Neural progenitor cell (in vitro differentiated cells): ENCODE data around the gene BBX. TPM values are rescaled to one million over a fixed set of nuclear protein-coding genes. Genes with fewer than 3 reads are reported as not detected.

Experiments used
- DNase-seq: peaks from one replicate; pipeline ENCODE4 v3.0.0-alpha.2; 2016; ENCODE audit warnings: low spot score
- H2AFZ ChIP-seq: fragments of 200-600 bp; sonication (generic); replicated peaks from 2 replicates; pipeline ENCODE4 v1.6.1; 2016; ENCODE audit warnings: antibody characterized with exemption
- H3F3A ChIP-seq: fragments of 200-600 bp; sonication (generic); 2 replicates; pipeline ENCODE4 v1.6.1; 2016; ENCODE audit warnings: antibody characterized with exemption, low read depth
- H3K27ac ChIP-seq: fragments of 200-600 bp; sonication (generic); 2 replicates; pipeline ENCODE4 v1.5.1; 2016; ENCODE audit warnings: mild to moderate bottlenecking
- H3K27me3 ChIP-seq: fragments of 200-600 bp; sonication (generic); 2 replicates; pipeline ENCODE4 v1.6.1; 2016; ENCODE audit warnings: mild to moderate bottlenecking, moderate library complexity
- H3K36me3 ChIP-seq: fragments of 200-600 bp; sonication (generic); 2 replicates; pipeline ENCODE4 v1.5.1; 2016
- H3K4me1 ChIP-seq: fragments of 200-600 bp; sonication (generic); 2 replicates; pipeline ENCODE4 v1.6.1; 2016; ENCODE audit warnings: mixed run types
- H3K4me2 ChIP-seq: fragments of 200-600 bp; sonication (generic); 2 replicates; pipeline ENCODE4 v1.6.1; 2016
- H3K4me3 ChIP-seq: fragments of 200-600 bp; sonication (generic); 2 replicates; pipeline ENCODE4 v1.5.1; 2016
- H3K79me2 ChIP-seq: fragments of 200-600 bp; sonication (generic); 2 replicates; pipeline ENCODE4 v1.6.1; 2016; ENCODE audit warnings: low read depth
- H3K9ac ChIP-seq: fragments of 200-600 bp; sonication (generic); 2 replicates; pipeline ENCODE4 v1.6.1; 2016
- H3K9me3 ChIP-seq: fragments of 200-600 bp; sonication (generic); 2 replicates; pipeline ENCODE4 v1.5.1; 2016; ENCODE audit warnings: low read depth
- H4K20me1 ChIP-seq: fragments of 200-600 bp; sonication (generic); 2 replicates; pipeline ENCODE4 v1.6.1; 2016; ENCODE audit warnings: low read depth
- H3K27ac Mint-ChIP-seq: 3 replicates; pipeline ENCODE4 v1.8.0; 2021; ENCODE audit warnings: mixed read lengths
- H3K27me3 Mint-ChIP-seq: 2 replicates; pipeline ENCODE4 v1.8.0; 2022; ENCODE audit warnings: low read depth, mild to moderate bottlenecking, inconsistent platforms, moderate library complexity, mixed read lengths; ENCODE audit not compliant: insufficient read depth
- H3K36me3 Mint-ChIP-seq: 3 replicates; pipeline ENCODE4 v1.8.0; 2021; ENCODE audit warnings: mixed read lengths
- H3K4me1 Mint-ChIP-seq: 3 replicates; pipeline ENCODE4 v1.8.0; 2021; ENCODE audit warnings: mixed read lengths
- H3K4me3 Mint-ChIP-seq: 3 replicates; pipeline ENCODE4 v1.8.0; 2021; ENCODE audit warnings: mild to moderate bottlenecking, moderate library complexity, mixed read lengths
- H3K9me3 Mint-ChIP-seq: 3 replicates; pipeline ENCODE4 v1.8.0; 2020; ENCODE audit warnings: mixed read lengths
- CTCF ChIP-seq: fragments of 200-600 bp; sonication (generic); IDR thresholded peaks from 2 replicates; pipeline ENCODE4 v1.5.1; 2017; ENCODE audit warnings: antibody characterized with exemption, mild to moderate bottlenecking
- EZH2 ChIP-seq: fragments of 200-600 bp; sonication (generic); IDR thresholded peaks from 2 replicates; pipeline ENCODE4 v1.6.1; 2017; ENCODE audit warnings: antibody characterized with exemption, mild to moderate bottlenecking, moderate library complexity
- EZH2phosphoT487 ChIP-seq: fragments of 200-600 bp; sonication (generic); IDR thresholded peaks from 2 replicates; pipeline ENCODE4 v1.6.1; 2017; ENCODE audit warnings: antibody characterized with exemption
- total RNA-seq: library from RNA; depleted of rRNA; stranded (reverse); fragments of >200 nt; gene quantifications from 2 replicates; pipeline ENCODE4 v1.2.3, GENCODE V29; 2015; ENCODE audit warnings: low replicate concordance

Gene BBX
- total RNA-seq, 1 donor from 2014 or later = 110 TPM

- H4K20me1 ChIP-seq = peaks cover 27% of the 10 kb centered on the region
- H3F3A ChIP-seq = peaks cover 4% of the 10 kb centered on the region
- Mint-ChIP-seq H3K27ac (no peak overlapping the region), H3K4me1 (peaks cover 16% of the 10 kb centered on the region), H3K36me3 (peaks cover 3% of the 10 kb centered on the region), H3K27me3 (no peaks in the 10 kb centered on the region), H3K9me3 (peaks cover 2% of the 10 kb centered on the region), H3K4me3 (no peak overlapping the region)
- H3K4me1 ChIP-seq = no peaks in the 10 kb centered on the region
- no peak overlapping the region for H3K27ac ChIP-seq
- no peak overlapping the region for H2AFZ ChIP-seq
- no peak overlapping the region for H3K9ac ChIP-seq
- DNase-seq = no peak
- TF ChIP-seq EZH2phosphoT487 (no peak), EZH2 (no peak), CTCF (no peak)
- no peaks in the 10 kb centered on the region for H3K36me3 ChIP-seq
- H3K4me2 ChIP-seq = no peak overlapping the region
- no peaks in the 10 kb centered on the region for H3K27me3 ChIP-seq
- H3K9me3 ChIP-seq = no peaks in the 10 kb centered on the region
- H3K79me2 ChIP-seq = peaks cover 33% of the 10 kb centered on the region
- no peak overlapping the region for H3K4me3 ChIP-seq
Measured at GRCh38 chr3:107685383-107685782, 162.6 kb downstream of the BBX start.

- Histone ChIP-seq H3K4me3 (no peak overlapping the region), H3K36me3 (no peaks in the 10 kb centered on the region), H3K4me1 (no peaks in the 10 kb centered on the region), H3K27ac (no peak overlapping the region), H3K9me3 (no peaks in the 10 kb centered on the region), H2AFZ (no peak overlapping the region), H3K27me3 (no peaks in the 10 kb centered on the region), H3F3A (peaks cover 4% of the 10 kb centered on the region), H4K20me1 (peaks cover 34% of the 10 kb centered on the region), H3K9ac (no peak overlapping the region), H3K4me2 (no peak overlapping the region), H3K79me2 (peaks cover 41% of the 10 kb centered on the region)
- peaks cover 2% of the 10 kb centered on the region for H3K9me3 Mint-ChIP-seq
- H3K4me3 Mint-ChIP-seq = no peak overlapping the region
- H3K27me3 Mint-ChIP-seq = peaks cover 2% of the 10 kb centered on the region
- H3K27ac Mint-ChIP-seq = no peak overlapping the region
- peaks cover 2% of the 10 kb centered on the region for H3K36me3 Mint-ChIP-seq
- TF ChIP-seq CTCF = no peak
- TF ChIP-seq EZH2phosphoT487 = no peak
- TF ChIP-seq EZH2 = no peak
- H3K4me1 Mint-ChIP-seq = peaks cover 16% of the 10 kb centered on the region
- DNase-seq = no peak
Measured at GRCh38 chr3:107687056-107687581, 164.4 kb downstream of the BBX start.

- H3K36me3 Mint-ChIP-seq = peaks cover 2% of the 10 kb centered on the region
- Histone ChIP-seq H4K20me1 (peaks cover 22% of the 10 kb centered on the region), H3K36me3 (no peaks in the 10 kb centered on the region), H3K27ac (no peak overlapping the region), H3F3A (peaks cover 4% of the 10 kb centered on the region), H2AFZ (no peak overlapping the region), H3K27me3 (no peaks in the 10 kb centered on the region), H3K4me2 (no peak overlapping the region), H3K79me2 (peaks cover 34% of the 10 kb centered on the region), H3K4me3 (no peak overlapping the region), H3K4me1 (no peaks in the 10 kb centered on the region), H3K9me3 (no peaks in the 10 kb centered on the region), H3K9ac (no peak overlapping the region)
- H3K9me3 Mint-ChIP-seq = peaks cover 2% of the 10 kb centered on the region
- H3K27me3 Mint-ChIP-seq = peaks cover 2% of the 10 kb centered on the region
- no peak overlapping the region for H3K4me3 Mint-ChIP-seq
- H3K4me1 Mint-ChIP-seq = peaks cover 9% of the 10 kb centered on the region
- TF ChIP-seq EZH2 = no peak
- no peak for TF ChIP-seq CTCF
- no peak for TF ChIP-seq EZH2phosphoT487
- DNase-seq = no peak
- no peak overlapping the region for H3K27ac Mint-ChIP-seq
Measured at GRCh38 chr3:107689355-107689754, 166.6 kb downstream of the BBX start.
